CD14-positive monocyte (primary cell): ENCODE measurements around the gene SELENOP. TPM values are rescaled to one million over a fixed set of nuclear protein-coding genes. Genes with fewer than 3 reads are reported as not detected.

ENCODE experiments used
- DNase-seq, 3 donors: peaks; one replicate each; pipeline ENCODE4 v3.0.0-alpha.2; 2011 to 2022
- H2AFZ ChIP-seq: 2 replicates; pipeline ENCODE4 v1.6.0; 2012; ENCODE audit warnings: mild to moderate bottlenecking, low read depth, low read length, inconsistent platforms; ENCODE audit not compliant: insufficient read depth, poor library complexity, severe bottlenecking
- H3K27ac ChIP-seq, 2 donors: 1 replicate in 1 of 2; 2 replicates in 1 of 2; pipeline ENCODE4 v1.5.1; 2012 to 2013; ENCODE audit warnings: low read length in 2 of 2, control low read depth in 1 of 2, inconsistent platforms in 1 of 2, low read depth in 1 of 2, mild to moderate bottlenecking in 1 of 2
- H3K27me3 ChIP-seq, 2 donors: one replicate each; pipeline versions ENCODE4 v1.6.0 to v1.6.1; 2011 to 2013; ENCODE audit warnings: low read length in 2 of 2; ENCODE audit not compliant: control insufficient read depth in 2 of 2, insufficient read depth in 2 of 2
- H3K36me3 ChIP-seq, 2 donors: replicated peaks in 1 of 2; 1 replicate in 1 of 2; 2 replicates in 1 of 2; pipeline versions ENCODE4 v1.5.1 to v1.6.1; 2012 to 2013; ENCODE audit warnings: low read length in 2 of 2, control low read depth in 1 of 2, inconsistent platforms in 1 of 2, mild to moderate bottlenecking in 1 of 2; ENCODE audit not compliant: insufficient read depth in 2 of 2, control insufficient read depth in 1 of 2
- H3K4me1 ChIP-seq, 2 donors: 1 replicate in 1 of 2; 2 replicates in 1 of 2; pipeline versions ENCODE4 v1.5.1 to v1.6.1; 2012 to 2013; ENCODE audit warnings: low read length in 2 of 2, control low read depth in 1 of 2, inconsistent platforms in 1 of 2, mild to moderate bottlenecking in 1 of 2, moderate library complexity in 1 of 2; ENCODE audit not compliant: insufficient read depth in 2 of 2, control insufficient read depth in 1 of 2
- H3K4me2 ChIP-seq: replicated peaks from 2 replicates; pipeline ENCODE3; 2012; ENCODE audit warnings: low read length, moderate library complexity, mild to moderate bottlenecking; ENCODE audit not compliant: poor library complexity, severe bottlenecking; ENCODE audit errors: extremely low read depth
- H3K4me3 ChIP-seq, 3 experiments: fragments of 200-600 bp in 1 of 3; sonication (generic) in 1 of 3; replicated peaks in 1 of 3; 1 replicate in 2 of 3; 2 replicates in 1 of 3; pipeline ENCODE4 v1.5.1; 2011 to 2013; ENCODE audit warnings: low read length in 3 of 3, mild to moderate bottlenecking in 3 of 3, control low read depth in 2 of 3, low read depth in 2 of 3, inconsistent platforms in 1 of 3, moderate library complexity in 1 of 3
- H3K79me2 ChIP-seq: 2 replicates; pipeline ENCODE4 v1.6.0; 2012; ENCODE audit warnings: mild to moderate bottlenecking, control low read depth, inconsistent platforms, low read length, moderate library complexity; ENCODE audit not compliant: insufficient read depth
- H3K9ac ChIP-seq: 2 replicates; pipeline ENCODE4 v1.6.0; 2017; ENCODE audit warnings: low read length, mild to moderate bottlenecking; ENCODE audit not compliant: insufficient read depth, poor library complexity, severe bottlenecking
- H3K9me3 ChIP-seq, 2 donors: replicated peaks in 1 of 2; 1 replicate in 1 of 2; 2 replicates in 1 of 2; pipeline versions ENCODE4 v1.5.1 to v1.6.1; 2012 to 2013; ENCODE audit warnings: low read length in 2 of 2, control low read depth in 1 of 2; ENCODE audit not compliant: control insufficient read depth in 1 of 2, insufficient read depth in 1 of 2
- H4K20me1 ChIP-seq: 2 replicates; pipeline ENCODE4 v1.6.0; 2012; ENCODE audit warnings: mild to moderate bottlenecking, low read length, control low read depth, moderate library complexity; ENCODE audit not compliant: insufficient read depth
- H3K27ac Mint-ChIP-seq, 7 donors: one replicate each; pipeline ENCODE4 v1.8.0; 2020; ENCODE audit warnings: mild to moderate bottlenecking in 7 of 7, mixed read lengths in 7 of 7, moderate library complexity in 6 of 7, inconsistent platforms in 2 of 7
- H3K27me3 Mint-ChIP-seq, 3 donors: one replicate each; pipeline ENCODE4 v1.8.0; 2021 to 2022; ENCODE audit warnings: low read depth in 3 of 3, mild to moderate bottlenecking in 3 of 3, mixed read lengths in 3 of 3, moderate library complexity in 3 of 3, inconsistent platforms in 1 of 3
- H3K36me3 Mint-ChIP-seq, 2 donors: one replicate each; pipeline ENCODE4 v1.8.0; 2020; ENCODE audit warnings: mixed read lengths in 2 of 2, inconsistent platforms in 1 of 2, mild to moderate bottlenecking in 1 of 2
- H3K4me1 Mint-ChIP-seq: one replicate; pipeline ENCODE4 v1.8.0; 2020; ENCODE audit warnings: mild to moderate bottlenecking, mixed read lengths
- H3K4me3 Mint-ChIP-seq, 2 donors: one replicate each; pipeline ENCODE4 v1.8.0; 2020; ENCODE audit warnings: mild to moderate bottlenecking in 2 of 2, mixed read lengths in 2 of 2, moderate library complexity in 1 of 2
- H3K9me3 Mint-ChIP-seq, 7 donors: one replicate each; pipeline ENCODE4 v1.8.0; 2020 to 2022; ENCODE audit warnings: mixed read lengths in 7 of 7, mild to moderate bottlenecking in 6 of 7, moderate library complexity in 6 of 7, inconsistent platforms in 2 of 7
- WGBS: methylation state at CpG from one replicate; pipeline ENCODE4 v1.1.5; 2013; ENCODE audit warnings: missing lambda C conversion rate; ENCODE audit not compliant: insufficient coverage; 5-methylcytosine and 5-hydroxymethylcytosine counted together
- intact Hi-C, 2 donors: fragments of 100-400 bp; cut with micrococcal nuclease; formaldehyde crosslinking; loops; one replicate each; pipeline versions ENCODE4 v1.15.0 to v1.15.1; 2023
- polyA plus RNA-seq, 3 donors: library from polyadenylated mRNA; depleted of rRNA in 1 of 3; unstranded in 2 of 3; stranded (reverse) in 1 of 3; fragments of 300-500 nt in 2 of 3; fragments of >200 nt in 1 of 3; fragmentation: Illumina TruSeq in 2 of 3; gene quantifications; 1 replicate in 2 of 3; 2 replicates in 1 of 3; pipeline ENCODE4 v1.2.3, GENCODE V29; 2012 to 2021
- TF ChIP-seq, protein P1 (sequence below): fragments of 200-600 bp; IDR thresholded peaks from one replicate; pipeline ENCODE4 v1.8.0; 2022; ENCODE audit warnings: antibody characterized with exemption, mild to moderate bottlenecking

Gene SELENOP
- polyA plus RNA-seq, 3 donors = 0.24 to 0.33 TPM; not detected in 1

DNA sequence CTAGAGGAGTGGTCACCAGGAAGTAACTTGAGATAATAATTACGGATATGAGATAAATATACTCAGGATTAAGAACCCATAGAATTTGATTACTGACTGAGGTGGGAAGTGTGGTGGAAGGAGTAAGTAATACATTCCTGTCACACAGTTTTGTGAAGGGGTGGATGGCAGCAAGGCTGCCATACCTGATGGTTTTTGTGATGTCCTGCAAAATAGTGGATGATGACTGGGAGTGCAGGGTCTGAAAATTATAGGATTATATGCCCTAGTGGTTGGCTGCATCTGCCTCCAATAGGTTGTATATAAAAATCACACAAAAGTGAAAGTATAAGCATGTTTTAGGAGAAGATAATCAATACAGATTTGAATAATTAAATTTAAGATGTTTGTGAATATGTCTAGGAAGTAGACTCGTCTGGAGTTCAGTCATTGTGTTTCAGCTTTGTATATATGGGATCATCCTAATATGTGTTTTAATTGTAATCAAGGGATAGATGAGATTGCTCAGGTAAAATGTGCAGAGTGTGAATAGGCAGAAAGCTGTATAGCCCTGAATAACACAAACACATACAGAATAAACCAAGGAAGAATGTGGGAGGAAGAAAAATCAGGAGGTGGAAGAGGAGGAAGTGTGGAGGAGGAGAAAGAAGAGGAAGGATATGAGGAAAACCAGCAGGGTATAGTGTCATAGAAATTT is 5.5 kb downstream of the SELENOP start:
- Mint-ChIP-seq H3K36me3 (no peaks in the 10 kb centered on the region), H3K4me3 (no peak overlapping the region), H3K27me3 (peaks cover 0 to 2% (median 0%) of the 10 kb centered on the region in 3 donors), H3K4me1 (peaks cover 6% of the 10 kb centered on the region), H3K9me3 (no peaks in the 10 kb centered on the region), H3K27ac (no peak overlapping the region)
- TF ChIP-seq, protein P1, sequence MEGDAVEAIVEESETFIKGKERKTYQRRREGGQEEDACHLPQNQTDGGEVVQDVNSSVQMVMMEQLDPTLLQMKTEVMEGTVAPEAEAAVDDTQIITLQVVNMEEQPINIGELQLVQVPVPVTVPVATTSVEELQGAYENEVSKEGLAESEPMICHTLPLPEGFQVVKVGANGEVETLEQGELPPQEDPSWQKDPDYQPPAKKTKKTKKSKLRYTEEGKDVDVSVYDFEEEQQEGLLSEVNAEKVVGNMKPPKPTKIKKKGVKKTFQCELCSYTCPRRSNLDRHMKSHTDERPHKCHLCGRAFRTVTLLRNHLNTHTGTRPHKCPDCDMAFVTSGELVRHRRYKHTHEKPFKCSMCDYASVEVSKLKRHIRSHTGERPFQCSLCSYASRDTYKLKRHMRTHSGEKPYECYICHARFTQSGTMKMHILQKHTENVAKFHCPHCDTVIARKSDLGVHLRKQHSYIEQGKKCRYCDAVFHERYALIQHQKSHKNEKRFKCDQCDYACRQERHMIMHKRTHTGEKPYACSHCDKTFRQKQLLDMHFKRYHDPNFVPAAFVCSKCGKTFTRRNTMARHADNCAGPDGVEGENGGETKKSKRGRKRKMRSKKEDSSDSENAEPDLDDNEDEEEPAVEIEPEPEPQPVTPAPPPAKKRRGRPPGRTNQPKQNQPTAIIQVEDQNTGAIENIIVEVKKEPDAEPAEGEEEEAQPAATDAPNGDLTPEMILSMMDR = no peak
- H3K4me2 ChIP-seq = no peak overlapping the region
- H3K27ac ChIP-seq = no peak overlapping the region
- H3K9ac ChIP-seq = no peak overlapping the region
- no peaks in the 10 kb centered on the region for H4K20me1 ChIP-seq
- no peak for DNase-seq
- H3K36me3 ChIP-seq = no peaks in the 10 kb centered on the region
- 83% methylated on average over 2 of the region's 2 CpGs for WGBS
- intact Hi-C loops = no loop called here
- no peaks in the 10 kb centered on the region for H3K4me1 ChIP-seq
- H3K9me3 ChIP-seq = no peaks in the 10 kb centered on the region
- no peak overlapping the region for H3K4me3 ChIP-seq
- H3K27me3 ChIP-seq = no peaks in the 10 kb centered on the region
- H3K79me2 ChIP-seq = no peaks in the 10 kb centered on the region
- H2AFZ ChIP-seq = no peak overlapping the region

DNA sequence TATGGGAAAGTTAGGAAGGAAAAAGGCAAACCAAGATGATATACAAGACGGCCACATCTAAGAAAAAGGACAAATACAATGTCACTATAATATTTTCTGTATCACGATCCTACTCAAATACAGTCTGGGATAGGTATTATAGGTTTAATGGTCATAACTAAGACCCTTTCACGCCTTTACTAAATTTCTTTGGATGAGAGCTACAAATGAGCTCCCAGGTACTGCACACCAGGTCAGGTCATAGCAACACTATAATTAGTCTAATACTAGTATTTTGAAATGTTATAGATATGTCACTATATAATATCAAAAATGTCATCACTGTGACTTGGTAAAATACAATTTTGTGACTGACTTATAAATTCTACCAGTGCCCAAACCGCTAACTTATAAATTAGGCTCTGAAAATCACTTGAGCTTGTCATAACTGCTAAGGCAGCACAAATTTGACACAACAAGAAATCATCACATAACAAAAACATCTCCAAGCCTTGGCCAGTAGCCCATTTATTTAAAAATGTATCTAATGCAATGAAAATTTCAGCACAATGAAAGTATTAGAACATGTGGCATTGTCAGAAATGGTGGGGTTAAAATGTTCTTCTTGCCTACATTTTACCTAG is 6.9 kb downstream of the SELENOP start:
- Histone ChIP-seq H3K4me1 (no peaks in the 10 kb centered on the region), H3K27me3 (no peaks in the 10 kb centered on the region), H3K36me3 (no peaks in the 10 kb centered on the region), H2AFZ (no peak overlapping the region), H4K20me1 (no peaks in the 10 kb centered on the region), H3K4me2 (no peak overlapping the region), H3K27ac (no peak overlapping the region), H3K4me3 (no peak overlapping the region), H3K9ac (no peak overlapping the region), H3K79me2 (no peaks in the 10 kb centered on the region), H3K9me3 (no peaks in the 10 kb centered on the region)
- Mint-ChIP-seq H3K36me3 (no peaks in the 10 kb centered on the region), H3K4me3 (no peak overlapping the region), H3K27ac (no peak overlapping the region), H3K4me1 (peaks cover 4% of the 10 kb centered on the region), H3K9me3 (no peaks in the 10 kb centered on the region), H3K27me3 (peaks cover 0 to 2% (median 0%) of the 10 kb centered on the region in 3 donors)
- intact Hi-C loops = no loop called here
- 100% methylated on average over 1 of the region's 4 CpGs for WGBS
- TF ChIP-seq, protein P1 = no peak
- no peak for DNase-seq
